CD4-positive, alpha-beta memory T cell (primary cell): ENCODE data around the gene HLA-DQB1. TPM values are rescaled to one million over a fixed set of nuclear protein-coding genes. Genes with fewer than 3 reads are reported as not detected.

ENCODE experiments used
- CTCF ChIA-PET: fragments of 350-600 bp; sonication (Branson Sonifier 250); formaldehyde crosslinking; loops from one replicate; lab custom pipeline; 2021; ENCODE audit warnings: inconsistent platforms; ENCODE audit not compliant: partially characterized antibody; lab: Charles Lee
- POLR2A ChIA-PET: fragments of 350-600 bp; sonication (Branson Sonifier 250); formaldehyde crosslinking; loops from one replicate; lab custom pipeline; 2021; ENCODE audit not compliant: partially characterized antibody; lab: Charles Lee
- DNase-seq, 5 donors: peaks; one replicate each; pipeline versions ENCODE4 v3.0.0 to v3.0.0-alpha.2; 2020 to 2022; ENCODE audit warnings: mixed read lengths in 1 of 5
- H3K27ac ChIP-seq: one replicate; pipeline ENCODE4 v1.7.0; 2013; ENCODE audit warnings: low read depth, low read length
- H3K27me3 ChIP-seq: 2 replicates; pipeline ENCODE4 v1.7.0; 2013; ENCODE audit warnings: mild to moderate bottlenecking, low read length, moderate library complexity; ENCODE audit not compliant: insufficient read depth
- H3K36me3 ChIP-seq: 2 replicates; pipeline ENCODE4 v1.7.0; 2013; ENCODE audit warnings: mild to moderate bottlenecking, low read length, moderate library complexity; ENCODE audit not compliant: insufficient read depth
- H3K4me1 ChIP-seq: 2 replicates; pipeline ENCODE4 v1.7.0; 2013; ENCODE audit warnings: mild to moderate bottlenecking, low read length, moderate library complexity; ENCODE audit not compliant: insufficient read depth
- H3K4me3 ChIP-seq, 2 donors: one replicate each; pipeline ENCODE4 v1.7.0; 2013; ENCODE audit warnings: low read length in 2 of 2, mild to moderate bottlenecking in 1 of 2
- H3K9me3 ChIP-seq, 2 donors: one replicate each; pipeline ENCODE4 v1.7.0; 2013; ENCODE audit warnings: low read length in 2 of 2, control low read depth in 1 of 2; ENCODE audit not compliant: control insufficient read depth in 1 of 2
- H3K27ac Mint-ChIP-seq, 7 donors: one replicate each; pipeline ENCODE4 v1.8.0; 2020 to 2021; ENCODE audit warnings: mixed read lengths in 7 of 7, mild to moderate bottlenecking in 6 of 7, inconsistent platforms in 3 of 7, moderate library complexity in 3 of 7
- H3K27me3 Mint-ChIP-seq, 2 donors: one replicate each; pipeline ENCODE4 v1.8.0; 2020 to 2021; ENCODE audit warnings: mixed read lengths in 2 of 2
- H3K36me3 Mint-ChIP-seq, 2 donors: one replicate each; pipeline ENCODE4 v1.8.0; 2020 to 2021; ENCODE audit warnings: mixed read lengths in 2 of 2, inconsistent platforms in 1 of 2, mild to moderate bottlenecking in 1 of 2
- H3K4me1 Mint-ChIP-seq, 4 donors: one replicate each; pipeline ENCODE4 v1.8.0; 2020 to 2021; ENCODE audit warnings: mixed read lengths in 4 of 4, mild to moderate bottlenecking in 1 of 4
- H3K4me3 Mint-ChIP-seq, 8 donors: one replicate each; pipeline ENCODE4 v1.8.0; 2020 to 2021; ENCODE audit warnings: mixed read lengths in 8 of 8, mild to moderate bottlenecking in 7 of 8, moderate library complexity in 6 of 8, inconsistent platforms in 3 of 8
- H3K9me3 Mint-ChIP-seq, 8 donors: one replicate each; pipeline ENCODE4 v1.8.0; 2020 to 2021; ENCODE audit warnings: mixed read lengths in 8 of 8, mild to moderate bottlenecking in 5 of 8, inconsistent platforms in 3 of 8, moderate library complexity in 1 of 8
- intact Hi-C: fragments of 100-400 bp; cut with micrococcal nuclease; formaldehyde crosslinking; loops from one replicate; pipeline ENCODE4 v1.15.1; 2023
- polyA plus RNA-seq, 2 donors: library from polyadenylated mRNA; unstranded; fragments of 300-500 nt; fragmentation: Illumina TruSeq; gene quantifications; one replicate each; pipeline ENCODE4 v1.2.3, GENCODE V29; 2021
- total RNA-seq, 2 experiments: library from RNA; stranded (reverse); gene quantifications; one replicate each; pipeline ENCODE4 v1.2.3, GENCODE V29; 2021

The HLA-DQB1 gene
- total and polyA plus RNA-seq, 4 experiments from 2014 or later, result 1.4 to 11.1 (median 8.1) TPM

- Histone ChIP-seq H3K4me3 (peak overlapping the region in 1 of 2 donors; percentile 48), H3K27me3 (no peaks in the 10 kb centered on the region), H3K4me1 (peaks cover 30% of the 10 kb centered on the region), H3K27ac (peak overlapping the region; percentile 67), H3K36me3 (no peaks in the 10 kb centered on the region), H3K9me3 (no peaks in the 10 kb centered on the region)
- Mint-ChIP-seq H3K36me3 (peaks cover 0 to 4% of the 10 kb centered on the region in 2 donors), H3K4me3 (peak overlapping the region; percentile 31 to 92 (median 88)), H3K4me1 (peaks cover 33 to 75% (median 50%) of the 10 kb centered on the region in 4 donors), H3K9me3 (no peaks in the 10 kb centered on the region), H3K27me3 (peaks cover 9 to 14% of the 10 kb centered on the region in 2 donors), H3K27ac (peak overlapping the region in 5 of 7 donors; percentile 69 to 96 (median 95))
- peak in 4 of 5 donors; percentile 7 to 51 (median 32) for DNase-seq
- ChIA-PET CTCF (interaction anchor here (0.8 to 1.7 kb wide), 4 partner anchors 20 to 251 kb away, joined by 3 to 4 read pairs (median 4); no protein-coding TSS in a partner anchor), POLR2A (interaction anchor here (1.2 to 2.4 kb wide), 4 partner anchors 20 to 75 kb away, joined by 3 to 15 read pairs (median 4); partner anchors contain the start of gene HLA-DRB1)
- intact Hi-C loops, result no loop called here
Measured at GRCh38 chr6:32664827-32665362, 1.6 kb downstream of the HLA-DQB1 start.

- Mint-ChIP-seq H3K4me1 (peaks cover 35 to 80% (median 48%) of the 10 kb centered on the region in 4 donors), H3K9me3 (no peaks in the 10 kb centered on the region), H3K27me3 (peaks cover 9 to 14% of the 10 kb centered on the region in 2 donors), H3K4me3 (peak overlapping the region in 5 of 8 donors; percentile 72 to 89 (median 85)), H3K36me3 (peaks cover 0 to 4% of the 10 kb centered on the region in 2 donors), H3K27ac (peak overlapping the region in 4 of 7 donors; percentile 10 to 93 (median 58))
- Histone ChIP-seq H3K27ac (peak overlapping the region; percentile 67), H3K4me3 (peak overlapping the region in 1 of 2 donors; percentile 48), H3K9me3 (no peaks in the 10 kb centered on the region), H3K36me3 (no peaks in the 10 kb centered on the region), H3K4me1 (peaks cover 30% of the 10 kb centered on the region), H3K27me3 (no peaks in the 10 kb centered on the region)
- no peak for DNase-seq
- ChIA-PET POLR2A (interaction anchor here (1.2 to 1.5 kb wide), 2 partner anchors 21 to 38 kb away, joined by 3 to 4 read pairs; no protein-coding TSS in a partner anchor), CTCF (no interaction called here)
- intact Hi-C loops, result no loop called here
Measured at GRCh38 chr6:32664354-32664753, 2.1 kb downstream of the HLA-DQB1 start.

- H3K4me1 ChIP-seq, result peaks cover 20% of the 10 kb centered on the region
- no peak overlapping the region for H3K4me3 ChIP-seq
- Mint-ChIP-seq H3K9me3 (no peaks in the 10 kb centered on the region), H3K4me1 (peaks cover 33 to 75% (median 37%) of the 10 kb centered on the region in 4 donors), H3K27ac (peak overlapping the region in 1 of 7 donors; percentile 42), H3K4me3 (peak overlapping the region in 2 of 8 donors; percentile 7 to 9), H3K27me3 (peaks cover 8 to 14% of the 10 kb centered on the region in 2 donors), H3K36me3 (peaks cover 0 to 4% of the 10 kb centered on the region in 2 donors)
- H3K36me3 ChIP-seq, result no peaks in the 10 kb centered on the region
- ChIA-PET POLR2A (no interaction called here), CTCF (no interaction called here)
- no peak overlapping the region for H3K27ac ChIP-seq
- H3K27me3 ChIP-seq, result no peaks in the 10 kb centered on the region
- intact Hi-C loops, result no loop called here
- H3K9me3 ChIP-seq, result no peaks in the 10 kb centered on the region
- no peak for DNase-seq
Measured at GRCh38 chr6:32662836-32663235, 3.6 kb downstream of the HLA-DQB1 start.

GRCh38 chr6:32662099-32662498 lies 4.4 kb downstream of the HLA-DQB1 start:
- Histone ChIP-seq H3K4me3 (no peak overlapping the region), H3K36me3 (no peaks in the 10 kb centered on the region), H3K27me3 (no peaks in the 10 kb centered on the region), H3K4me1 (peaks cover 18% of the 10 kb centered on the region), H3K9me3 (no peaks in the 10 kb centered on the region), H3K27ac (no peak overlapping the region)
- intact Hi-C loops, result no loop called here
- H3K4me3 Mint-ChIP-seq, result no peak overlapping the region
- ChIA-PET CTCF (no interaction called here), POLR2A (no interaction called here)
- H3K27ac Mint-ChIP-seq, result no peak overlapping the region
- peaks cover 8 to 14% of the 10 kb centered on the region in 2 donors for H3K27me3 Mint-ChIP-seq
- peaks cover 30 to 67% (median 33%) of the 10 kb centered on the region in 4 donors for H3K4me1 Mint-ChIP-seq
- no peak for DNase-seq
- H3K9me3 Mint-ChIP-seq, result no peaks in the 10 kb centered on the region
- peaks cover 0 to 4% of the 10 kb centered on the region in 2 donors for H3K36me3 Mint-ChIP-seq

GRCh38 chr6:32659856-32660595 lies 6.4 kb downstream of the HLA-DQB1 start:
- CTCF ChIA-PET, result no interaction called here
- intact Hi-C loops, result no loop called here
- Mint-ChIP-seq H3K4me1 (peaks cover 13 to 47% (median 16%) of the 10 kb centered on the region in 4 donors), H3K9me3 (peaks cover 0 to 15% (median under 1%) of the 10 kb centered on the region in 8 donors), H3K27ac (peak overlapping the region in 2 of 7 donors; percentile 27 to 85), H3K36me3 (peaks cover 2 to 4% of the 10 kb centered on the region in 2 donors), H3K27me3 (peaks cover 2% of the 10 kb centered on the region in 2 donors), H3K4me3 (no peak overlapping the region)
- no peaks in the 10 kb centered on the region for H3K9me3 ChIP-seq
- H3K36me3 ChIP-seq, result no peaks in the 10 kb centered on the region
- no peak overlapping the region for H3K27ac ChIP-seq
- POLR2A ChIA-PET, result interaction anchor here (0.6 kb wide), 1 partner anchor 1854 kb away, joined by 3 read pairs; no protein-coding TSS in a partner anchor
- H3K4me1 ChIP-seq, result peaks cover under 1% of the 10 kb centered on the region
- DNase-seq, result no peak
- no peaks in the 10 kb centered on the region for H3K27me3 ChIP-seq
- H3K4me3 ChIP-seq, result no peak overlapping the region

GRCh38 chr6:32658268-32658897 lies 8.1 kb downstream of the HLA-DQB1 start:
- intact Hi-C loops, result no loop called here
- Histone ChIP-seq H3K9me3 (no peaks in the 10 kb centered on the region), H3K4me1 (no peaks in the 10 kb centered on the region), H3K27me3 (no peaks in the 10 kb centered on the region), H3K36me3 (no peaks in the 10 kb centered on the region), H3K4me3 (no peak overlapping the region), H3K27ac (no peak overlapping the region)
- ChIA-PET CTCF (interaction anchor here (1.0 kb wide), 1 partner anchor 9 kb away, joined by 3 read pairs; the partner anchor contains the start of gene HLA-DQB1), POLR2A (no interaction called here)
- DNase-seq, result no peak
- Mint-ChIP-seq H3K27ac (peak overlapping the region in 3 of 7 donors; percentile 32 to 54 (median 35)), H3K9me3 (peaks cover 0 to 15% (median under 1%) of the 10 kb centered on the region in 8 donors), H3K36me3 (peaks cover 3 to 4% of the 10 kb centered on the region in 2 donors), H3K4me1 (peaks cover 1 to 31% (median 9%) of the 10 kb centered on the region in 4 donors), H3K27me3 (no peaks in the 10 kb centered on the region), H3K4me3 (no peak overlapping the region)
